Ectodermal cell (in vitro differentiated cells): Measurements from ENCODE around the gene CEP85.

ENCODE experiments used
- H3K27ac ChIP-seq: 2 replicates; pipeline ENCODE4 v1.7.0; 2013; ENCODE audit warnings: mild to moderate bottlenecking, low read depth, low read length; ENCODE audit not compliant: insufficient read depth, poor library complexity, severe bottlenecking
- H3K27me3 ChIP-seq: 2 replicates; pipeline ENCODE4 v1.7.0; 2013; ENCODE audit warnings: mild to moderate bottlenecking, low read length; ENCODE audit not compliant: insufficient read depth, control insufficient read depth, poor library complexity, severe bottlenecking
- H3K36me3 ChIP-seq: one replicate; pipeline ENCODE4 v1.7.0; 2013; ENCODE audit warnings: low read length; ENCODE audit not compliant: control insufficient read depth, insufficient read depth
- H3K4me1 ChIP-seq: one replicate; pipeline ENCODE4 v1.7.0; 2013; ENCODE audit warnings: low read length; ENCODE audit not compliant: control insufficient read depth, insufficient read depth
- H3K4me3 ChIP-seq: 2 replicates; pipeline ENCODE4 v1.7.0; 2013; ENCODE audit warnings: low read depth, low read length, control low read depth; ENCODE audit not compliant: insufficient read depth
- H3K9me3 ChIP-seq: 2 replicates; pipeline ENCODE4 v1.7.0; 2013; ENCODE audit warnings: mild to moderate bottlenecking, low read length, moderate library complexity; ENCODE audit not compliant: control insufficient read depth
- WGBS, 2 experiments: methylation state at CpG; one replicate each; pipeline ENCODE4 v1.1.7; 2013; ENCODE audit warnings: missing lambda C conversion rate in 2 of 2; 5-methylcytosine and 5-hydroxymethylcytosine counted together

CEP85 gene

DNA sequence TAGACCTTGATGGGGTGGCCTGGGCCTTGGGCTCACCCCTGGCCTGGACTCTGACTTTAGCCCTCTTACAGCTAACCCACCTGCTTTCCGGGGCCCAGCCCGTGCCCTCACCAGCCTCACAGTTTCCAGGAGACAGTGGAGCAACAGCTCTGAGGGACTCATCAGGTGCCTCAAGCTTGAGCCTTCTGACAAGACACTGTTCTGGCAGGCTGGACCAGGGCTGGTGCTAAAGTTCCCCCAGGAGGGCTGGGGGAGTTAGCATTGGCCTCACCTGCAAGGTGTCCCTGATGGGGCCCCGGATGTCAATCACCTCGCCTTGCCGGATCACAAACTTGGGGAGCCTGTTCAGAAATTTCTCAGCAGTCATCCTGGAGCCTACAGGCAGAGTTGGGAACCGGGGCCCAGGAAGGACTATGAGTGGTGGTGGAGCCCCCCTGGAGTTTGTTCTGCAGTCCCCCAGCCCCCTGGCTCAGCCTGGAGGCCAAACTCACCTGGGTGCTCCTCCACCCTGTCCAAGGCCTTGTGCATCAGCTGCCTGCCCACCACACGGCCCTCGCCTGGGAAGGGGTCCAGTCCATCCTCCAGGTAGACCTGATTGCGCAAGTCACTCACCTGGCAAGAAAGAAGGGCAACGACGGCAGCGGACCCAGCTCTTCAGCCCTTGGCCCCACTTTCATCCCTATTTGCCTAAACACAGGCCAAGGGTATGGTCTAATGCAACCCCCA is 50.0 kb downstream of the CEP85 start:
- no peaks in the 10 kb centered on the region for H3K9me3 ChIP-seq
- no peak overlapping the region for H3K27ac ChIP-seq
- WGBS, 2 experiments = 91 to 95% methylated on average over 12 of the region's 12 CpGs
- H3K4me1 ChIP-seq = peaks cover 38% of the 10 kb centered on the region
- no peaks in the 10 kb centered on the region for H3K27me3 ChIP-seq
- no peaks in the 10 kb centered on the region for H3K36me3 ChIP-seq
- no peak overlapping the region for H3K4me3 ChIP-seq

DNA sequence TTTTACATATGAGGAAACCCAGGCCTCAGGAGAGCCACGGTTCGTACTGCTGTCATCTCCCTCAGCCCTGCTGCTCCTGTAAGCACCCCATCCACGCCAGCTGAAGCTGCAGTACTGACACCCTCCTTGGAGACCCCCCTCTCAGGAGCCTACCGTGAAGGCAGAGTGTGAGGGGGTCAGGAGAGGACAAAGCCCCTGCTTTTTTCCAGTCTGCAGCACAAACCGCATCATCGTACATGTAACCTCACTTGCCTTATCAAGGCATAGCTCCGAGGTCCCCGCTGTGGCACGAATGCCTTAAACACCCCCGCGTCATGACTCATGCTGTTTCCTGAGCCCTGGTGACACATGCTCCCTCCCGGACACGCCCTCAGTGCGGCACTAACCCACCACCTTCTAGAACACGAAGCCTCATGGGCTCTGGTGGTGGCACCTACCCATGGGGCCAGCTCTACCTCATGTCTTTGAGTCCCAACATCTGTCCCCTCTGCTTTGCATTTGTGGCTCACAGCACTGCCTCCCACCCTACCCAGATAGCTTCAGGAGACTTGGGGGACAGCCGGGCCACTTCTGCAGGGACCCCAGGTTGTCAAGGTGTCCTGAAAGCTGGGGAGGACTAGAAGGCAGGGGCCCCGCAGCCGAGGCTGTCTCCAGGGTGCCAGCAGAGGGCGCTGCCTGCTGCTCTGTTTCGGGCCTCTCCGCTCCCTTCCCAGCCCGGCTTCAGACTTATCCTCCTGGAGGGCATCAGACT is 50.8 kb downstream of the CEP85 start:
- H3K9me3 ChIP-seq = no peaks in the 10 kb centered on the region
- peaks cover 39% of the 10 kb centered on the region for H3K4me1 ChIP-seq
- H3K36me3 ChIP-seq = no peaks in the 10 kb centered on the region
- no peaks in the 10 kb centered on the region for H3K27me3 ChIP-seq
- 50% methylated on average over 22 of the region's 22 CpGs for WGBS, 2 experiments
- no peak overlapping the region for H3K4me3 ChIP-seq
- no peak overlapping the region for H3K27ac ChIP-seq

DNA sequence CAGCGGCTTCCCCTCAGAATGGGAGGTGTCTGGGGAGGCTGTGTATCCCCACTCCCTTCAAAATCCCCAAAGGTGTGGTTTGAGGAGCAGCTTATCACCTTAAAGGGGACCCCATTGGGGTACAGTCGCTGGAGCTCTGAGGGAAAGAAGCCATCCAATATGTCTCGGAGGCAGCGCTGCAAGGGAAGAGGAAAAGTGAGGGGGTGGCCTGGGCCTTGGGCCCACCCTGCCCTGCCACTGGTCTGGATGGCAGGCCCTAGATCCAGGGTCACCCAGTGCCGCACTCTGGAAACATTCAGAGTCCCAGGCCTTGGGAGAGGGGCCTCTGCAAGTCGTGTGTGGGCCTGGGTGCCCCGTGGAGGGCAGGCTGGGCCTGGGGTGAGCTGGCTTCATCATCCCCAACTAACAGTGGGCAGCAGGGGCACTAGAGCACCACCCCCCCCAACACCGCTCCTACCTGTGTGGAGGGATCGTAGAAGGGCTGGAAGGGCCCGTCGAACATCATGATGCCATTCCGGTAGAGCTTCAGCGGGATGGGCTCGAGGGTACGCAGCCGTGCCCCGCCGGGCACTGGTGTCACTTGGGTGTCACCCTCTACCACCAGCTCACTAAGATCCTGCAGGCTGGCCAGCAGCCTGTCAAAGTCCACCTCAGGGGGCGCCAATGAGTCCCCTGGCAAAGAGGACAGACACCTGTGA is 51.5 kb downstream of the CEP85 start:
- H3K4me3 ChIP-seq = no peak overlapping the region
- H3K9me3 ChIP-seq = no peaks in the 10 kb centered on the region
- no peaks in the 10 kb centered on the region for H3K36me3 ChIP-seq
- H3K27me3 ChIP-seq = no peaks in the 10 kb centered on the region
- no peak overlapping the region for H3K27ac ChIP-seq
- H3K4me1 ChIP-seq = peaks cover 42% of the 10 kb centered on the region
- 78 to 79% methylated on average over 19 of the region's 19 CpGs for WGBS, 2 experiments

DNA sequence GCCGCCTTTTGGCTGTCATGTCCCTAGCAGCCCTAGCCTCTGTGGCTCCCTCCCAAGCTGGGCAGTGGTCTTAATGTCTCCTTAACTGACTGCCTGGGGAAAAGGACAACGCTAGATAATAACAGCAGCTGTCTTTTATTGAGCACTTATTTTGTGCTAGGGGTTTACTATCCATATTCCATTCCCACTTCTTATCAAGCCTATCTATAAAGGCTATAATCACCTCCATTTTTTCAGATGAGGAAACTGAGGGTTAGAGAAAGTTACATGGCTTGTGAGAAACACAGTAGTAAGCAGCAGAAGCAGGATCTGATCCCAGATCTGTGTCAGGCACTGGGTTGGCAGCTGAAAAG is 52.0 kb downstream of the CEP85 start:
- no peaks in the 10 kb centered on the region for H3K36me3 ChIP-seq
- H3K4me3 ChIP-seq = no peak overlapping the region
- no peaks in the 10 kb centered on the region for H3K27me3 ChIP-seq
- H3K4me1 ChIP-seq = peaks cover 42% of the 10 kb centered on the region
- H3K9me3 ChIP-seq = no peaks in the 10 kb centered on the region
- H3K27ac ChIP-seq = no peak overlapping the region
- 55 to 68% methylated on average over 2 of the region's 2 CpGs for WGBS, 2 experiments

DNA sequence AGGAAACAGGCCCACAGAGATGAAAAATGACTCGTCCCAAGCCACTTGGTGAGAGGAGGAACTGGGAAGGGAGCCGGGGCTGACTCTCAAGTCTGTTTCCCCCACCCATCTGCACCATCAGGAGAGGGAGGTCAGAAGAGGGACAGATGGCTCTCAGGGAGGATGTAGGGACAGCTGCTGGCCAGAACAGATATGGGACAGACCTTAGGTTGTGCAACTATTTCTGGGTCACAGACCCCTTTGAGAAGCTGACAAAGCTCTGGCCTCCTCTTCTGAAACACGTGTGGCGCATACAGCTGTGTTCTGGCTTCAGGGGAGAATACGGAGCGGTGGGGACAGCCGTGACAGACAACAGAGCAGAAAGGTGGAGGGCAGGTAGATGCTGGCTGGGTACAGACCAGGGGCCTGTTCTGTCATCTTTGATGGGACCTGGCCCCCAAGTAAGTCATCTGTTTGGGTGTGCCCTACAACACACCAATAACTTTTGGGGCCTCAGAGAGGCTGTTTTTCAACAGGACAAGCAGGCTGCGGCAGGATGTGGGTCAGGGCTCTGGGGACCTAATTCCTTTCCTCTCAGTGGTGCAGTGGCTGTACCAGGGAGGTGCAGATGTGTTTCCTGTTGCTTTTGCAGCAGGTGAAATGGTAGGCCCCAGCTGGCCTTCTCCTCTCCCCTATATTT is 53.2 kb downstream of the CEP85 start:
- no peaks in the 10 kb centered on the region for H3K9me3 ChIP-seq
- H3K27ac ChIP-seq = no peak overlapping the region
- H3K36me3 ChIP-seq = no peaks in the 10 kb centered on the region
- 95% methylated on average over 8 of the region's 8 CpGs for WGBS, 2 experiments
- H3K4me3 ChIP-seq = no peak overlapping the region
- peaks cover 38% of the 10 kb centered on the region for H3K4me1 ChIP-seq
- H3K27me3 ChIP-seq = no peaks in the 10 kb centered on the region

DNA sequence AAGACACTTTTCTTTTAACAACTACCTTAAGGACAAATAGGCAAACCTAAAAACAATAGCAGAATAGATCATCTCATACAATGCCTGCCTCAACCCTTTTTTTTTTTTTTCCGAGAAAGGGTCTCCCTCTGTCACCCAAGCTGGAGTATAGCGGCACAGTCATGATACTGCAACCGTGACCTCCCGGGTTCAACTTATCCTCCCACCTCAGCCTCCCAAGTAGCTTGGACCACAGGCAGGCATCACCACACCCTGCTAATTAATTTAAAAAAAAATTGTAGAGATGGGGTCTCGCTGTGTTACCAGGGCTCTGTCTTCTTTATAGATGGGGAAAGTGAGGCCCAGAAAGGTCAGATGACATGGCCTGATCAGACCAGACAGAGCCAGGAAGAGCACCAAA is 53.8 kb downstream of the CEP85 start:
- H3K4me1 ChIP-seq = peaks cover 32% of the 10 kb centered on the region
- no peaks in the 10 kb centered on the region for H3K36me3 ChIP-seq
- no peak overlapping the region for H3K27ac ChIP-seq
- WGBS, 2 experiments = 87 to 96% methylated on average over 5 of the region's 5 CpGs
- H3K4me3 ChIP-seq = no peak overlapping the region
- H3K9me3 ChIP-seq = no peaks in the 10 kb centered on the region
- H3K27me3 ChIP-seq = no peaks in the 10 kb centered on the region

DNA sequence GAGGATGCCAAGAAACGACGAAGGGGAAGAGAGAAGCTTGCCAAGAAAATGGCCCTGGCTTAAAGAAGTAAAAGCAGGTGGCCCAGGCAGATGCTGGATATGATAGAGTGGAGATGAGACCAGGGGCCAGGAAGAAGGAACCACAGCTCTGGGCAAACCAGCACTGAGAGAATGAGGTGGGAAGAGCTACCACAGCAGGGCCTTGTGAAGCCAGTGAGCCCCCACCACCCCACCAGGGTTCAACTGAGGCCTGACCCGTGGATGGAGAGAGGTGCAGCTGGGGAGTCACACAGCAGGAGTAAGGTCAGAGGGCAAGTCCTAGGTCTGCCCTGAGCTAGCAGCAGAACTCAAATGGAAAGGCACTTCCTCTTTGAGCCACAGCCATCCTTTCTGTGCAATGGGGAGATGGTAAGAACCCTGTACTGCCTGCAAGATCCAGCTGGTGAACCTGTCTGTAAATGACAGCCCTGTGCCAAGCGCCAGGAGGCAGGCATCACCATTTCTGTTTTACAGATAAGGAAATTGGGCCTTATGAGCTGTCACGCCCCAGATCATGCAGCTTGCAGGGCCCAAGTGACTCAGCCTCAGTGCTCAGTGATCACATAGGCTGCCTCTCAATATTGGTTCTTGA is 54.4 kb downstream of the CEP85 start:
- WGBS, 2 experiments = 88 to 92% methylated on average over 5 of the region's 5 CpGs
- H3K36me3 ChIP-seq = no peaks in the 10 kb centered on the region
- H3K27me3 ChIP-seq = no peaks in the 10 kb centered on the region
- no peak overlapping the region for H3K27ac ChIP-seq
- peaks cover 30% of the 10 kb centered on the region for H3K4me1 ChIP-seq
- H3K4me3 ChIP-seq = no peak overlapping the region
- no peaks in the 10 kb centered on the region for H3K9me3 ChIP-seq

DNA sequence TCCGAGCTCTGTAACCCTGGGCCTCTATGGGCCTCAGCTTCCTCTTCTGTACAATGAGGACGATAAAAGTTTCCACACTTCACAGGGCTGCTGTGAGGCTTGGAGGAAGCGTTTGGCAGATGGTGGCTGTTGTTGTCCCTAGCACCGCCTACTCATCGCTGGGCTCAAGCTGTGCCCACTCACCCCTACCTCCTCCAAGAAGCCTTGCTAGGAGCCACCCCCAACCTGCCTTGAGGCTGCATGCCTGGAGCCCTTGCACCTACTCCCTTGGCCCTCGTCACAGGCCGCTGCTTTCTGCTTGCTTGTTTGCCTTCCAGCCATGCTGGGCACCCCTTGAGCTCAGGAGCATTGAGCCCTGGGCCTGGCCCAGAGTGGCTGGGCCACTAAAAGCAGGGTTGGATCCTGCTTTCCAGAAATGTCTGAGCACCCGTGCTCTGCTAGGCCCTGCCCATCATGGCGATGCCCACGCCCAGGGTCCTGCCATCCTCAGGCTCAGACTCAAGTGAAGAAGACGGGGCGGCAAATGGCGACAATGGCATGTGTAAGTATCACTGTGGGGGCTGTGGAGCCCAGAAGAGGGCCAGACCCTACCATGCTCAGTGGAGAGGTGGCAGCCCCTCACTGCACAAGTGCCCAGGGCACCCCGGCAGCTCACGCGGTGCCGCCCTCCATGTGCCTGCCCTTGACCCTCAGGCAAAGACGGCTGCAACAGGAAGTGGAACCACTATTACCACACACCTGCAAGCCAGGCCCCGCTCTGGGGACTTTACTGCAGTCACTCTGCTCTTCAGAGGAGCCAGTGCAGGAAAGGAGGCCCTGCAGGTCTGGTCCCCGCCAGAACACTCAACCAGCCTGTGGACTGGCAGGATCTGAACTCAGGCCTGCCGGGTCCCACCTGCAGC is 55.4 kb downstream of the CEP85 start:
- no peak overlapping the region for H3K27ac ChIP-seq
- peaks cover 30% of the 10 kb centered on the region for H3K4me1 ChIP-seq
- no peaks in the 10 kb centered on the region for H3K9me3 ChIP-seq
- WGBS, 2 experiments = 84 to 88% methylated on average over 21 of the region's 21 CpGs
- H3K36me3 ChIP-seq = no peaks in the 10 kb centered on the region
- H3K4me3 ChIP-seq = no peak overlapping the region
- no peaks in the 10 kb centered on the region for H3K27me3 ChIP-seq

DNA sequence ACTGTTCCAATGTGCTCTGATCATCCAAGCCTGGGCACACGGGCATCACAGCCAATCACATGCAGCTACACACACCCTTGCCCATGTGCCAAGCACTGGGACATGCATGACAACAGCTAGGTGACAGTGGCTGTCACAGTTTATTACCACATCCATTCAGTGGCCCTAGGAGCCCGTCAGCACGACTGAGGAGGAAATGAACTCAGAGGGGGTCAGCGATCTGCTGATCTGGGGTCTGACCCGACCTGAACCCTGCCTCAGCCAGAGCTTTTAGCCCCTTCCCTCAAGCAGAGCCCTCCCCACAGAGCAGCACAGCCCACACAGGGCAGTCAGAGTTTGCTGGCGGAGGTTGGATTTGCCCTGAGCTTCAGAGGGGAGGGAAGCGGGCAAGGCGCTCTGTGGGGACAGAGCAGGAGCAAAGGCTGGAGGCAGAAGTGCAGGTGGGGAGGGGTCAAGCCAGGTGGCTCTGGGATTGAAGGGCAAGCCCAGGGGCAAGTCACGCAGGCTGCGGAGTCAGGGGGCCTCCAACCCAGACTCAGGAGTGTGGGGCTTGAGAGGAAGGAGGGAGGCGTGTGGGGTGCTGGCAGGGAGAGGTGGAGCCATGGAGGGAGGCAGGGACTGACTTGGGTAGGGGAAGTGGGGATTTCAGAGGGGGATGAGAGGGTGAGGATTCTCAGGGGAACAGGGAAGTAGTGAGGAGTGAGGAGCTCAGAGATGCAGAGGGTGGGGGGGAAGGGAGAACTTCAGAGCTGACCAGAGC is 56.3 kb downstream of the CEP85 start:
- no peaks in the 10 kb centered on the region for H3K36me3 ChIP-seq
- 55 to 61% methylated on average over 11 of the region's 11 CpGs for WGBS, 2 experiments
- H3K4me1 ChIP-seq = peaks cover 30% of the 10 kb centered on the region
- H3K4me3 ChIP-seq = no peak overlapping the region
- H3K27me3 ChIP-seq = no peaks in the 10 kb centered on the region
- no peaks in the 10 kb centered on the region for H3K9me3 ChIP-seq
- no peak overlapping the region for H3K27ac ChIP-seq
